Measurements from ENCODE around the gene SUZ12. TPM values are rescaled to one million over a fixed set of nuclear protein-coding genes. Genes with fewer than 3 reads are reported as not detected.
"Not testable (repeated sequence)": the region's sequence is repeated elsewhere in the genome, so short reads cannot be mapped to it uniquely, and the experiment has no call there.

The SUZ12 gene
- total RNA-seq, 1 donor from 2014 or later = 58.8 TPM

DNA sequence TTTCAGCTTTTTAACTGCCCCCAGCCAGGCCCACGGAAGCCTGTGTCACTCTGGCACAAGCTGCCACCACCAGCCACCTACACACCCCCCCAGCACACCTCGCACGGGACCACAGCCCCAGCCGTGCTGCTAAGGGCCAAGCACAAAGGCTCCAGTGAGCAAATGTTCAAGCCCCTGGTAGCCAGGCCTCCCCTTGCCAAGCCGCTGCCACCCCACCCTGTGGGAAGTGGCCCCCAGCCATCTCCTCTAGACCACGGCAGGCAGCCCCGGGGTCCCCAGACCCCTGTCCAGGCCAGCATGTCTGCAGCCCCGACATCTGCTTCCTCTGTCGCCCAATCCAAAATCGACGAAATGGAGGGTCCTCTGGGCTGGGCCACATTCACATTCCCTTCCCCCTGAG is 105.5 kb downstream of the SUZ12 start:
- H3K27me3 Mint-ChIP-seq (ENCODE audit: insufficient read depth, low read depth); H3K9me3 Mint-ChIP-seq; H2AFZ ChIP-seq (replicated peaks); H3K4me3 ChIP-seq; H3K4me3 Mint-ChIP-seq; H4K20me1 ChIP-seq (ENCODE audit: low read depth); H3K36me3 ChIP-seq; H3K27ac Mint-ChIP-seq; H3K9me3 ChIP-seq (ENCODE audit: low read depth); H3K4me1 Mint-ChIP-seq; H3K4me2 ChIP-seq; H3F3A ChIP-seq (ENCODE audit: low read depth); H3K9ac ChIP-seq; H3K79me2 ChIP-seq (ENCODE audit: low read depth); H3K27me3 ChIP-seq; DNase-seq (ENCODE audit: low spot score); H3K27ac ChIP-seq; H3K4me1 ChIP-seq: not testable (repeated sequence)
- H3K36me3 Mint-ChIP-seq = peaks cover 15% of the 10 kb centered on the region

DNA sequence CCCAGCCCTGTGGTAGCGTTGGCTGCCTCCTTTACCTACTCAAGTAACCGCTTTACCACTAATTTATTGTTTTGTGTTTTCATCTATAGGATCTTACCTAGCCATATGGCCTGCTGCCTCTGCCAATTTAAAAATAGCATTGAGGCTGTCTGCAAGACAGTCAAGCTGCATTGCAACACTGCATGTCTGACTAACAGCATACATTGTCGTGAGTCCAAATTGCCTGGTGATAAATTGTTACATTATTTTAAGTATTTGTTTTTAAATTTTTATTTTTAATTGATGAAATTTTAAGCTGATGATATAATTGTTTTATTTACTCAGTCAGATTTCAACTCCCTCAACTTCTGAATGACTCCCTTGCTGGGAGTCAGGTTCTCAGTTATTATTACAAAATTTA is 108.8 kb downstream of the SUZ12 start:
- H3K4me1 ChIP-seq; H3K9ac ChIP-seq; H3K4me2 ChIP-seq; H3K9me3 ChIP-seq (ENCODE audit: low read depth); H3K4me3 Mint-ChIP-seq; H3K4me3 ChIP-seq; H4K20me1 ChIP-seq (ENCODE audit: low read depth); H3K27ac ChIP-seq; H3K27me3 ChIP-seq; H3K27me3 Mint-ChIP-seq (ENCODE audit: insufficient read depth, low read depth); H2AFZ ChIP-seq (replicated peaks); DNase-seq (ENCODE audit: low spot score); H3K36me3 ChIP-seq; H3K79me2 ChIP-seq (ENCODE audit: low read depth); H3K4me1 Mint-ChIP-seq; H3F3A ChIP-seq (ENCODE audit: low read depth); H3K9me3 Mint-ChIP-seq; H3K27ac Mint-ChIP-seq: not testable (repeated sequence)
- peaks cover 14% of the 10 kb centered on the region for H3K36me3 Mint-ChIP-seq

DNA sequence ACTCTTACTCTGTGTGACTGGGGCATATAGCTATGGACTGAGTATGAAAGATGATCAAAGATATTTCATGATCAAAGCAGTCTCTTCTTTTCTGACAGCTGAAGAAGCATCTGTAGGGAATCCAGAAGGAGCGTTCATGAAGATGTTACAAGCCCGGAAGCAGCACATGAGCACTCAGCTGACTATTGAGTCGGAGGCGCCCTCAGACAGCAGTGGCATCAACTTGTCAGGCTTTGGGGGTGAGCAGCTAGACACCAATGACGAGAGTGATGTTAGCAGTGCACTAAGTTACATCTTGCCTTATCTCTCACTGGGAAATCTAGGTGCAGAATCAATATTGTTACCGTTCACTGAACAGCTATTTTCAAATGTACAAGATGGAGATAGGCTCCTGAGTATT is 110.9 kb downstream of the SUZ12 start:
- not testable (repeated sequence) for H3K27me3 ChIP-seq; H3K36me3 ChIP-seq; H4K20me1 ChIP-seq (ENCODE audit: low read depth); DNase-seq (ENCODE audit: low spot score); H3K4me1 ChIP-seq; H3K27ac Mint-ChIP-seq; H3K9me3 ChIP-seq (ENCODE audit: low read depth); H3K27me3 Mint-ChIP-seq (ENCODE audit: insufficient read depth, low read depth); H3K4me3 Mint-ChIP-seq; H3K4me1 Mint-ChIP-seq; H3K27ac ChIP-seq; H2AFZ ChIP-seq (replicated peaks); H3K4me2 ChIP-seq; H3K4me3 ChIP-seq; H3K9ac ChIP-seq; H3K79me2 ChIP-seq (ENCODE audit: low read depth); H3F3A ChIP-seq (ENCODE audit: low read depth); H3K9me3 Mint-ChIP-seq
- H3K36me3 Mint-ChIP-seq = peaks cover 12% of the 10 kb centered on the region

Small RNAs within 50 kb of the gene (small RNA-seq; reads per million reads assigned to genes)
- gene AC090616.4 (not detected), gene RNA5SP437 (not detected)

Other genes with a start within 250 kb of the SUZ12 start
- 37.9 and 51.3 TPM in 2 replicates for gene COPRS, start 77.8 kb upstream of the SUZ12 start, total RNA-seq (ENCODE audit: low replicate concordance)
- gene UTP6, start 35.3 kb upstream of the SUZ12 start, total RNA-seq (ENCODE audit: low replicate concordance) = 44.8 and 70.1 TPM in 2 replicates
- 35.2 and 49.4 TPM in 2 replicates for gene LRRC37B, start 70.4 kb downstream of the SUZ12 start, total RNA-seq (ENCODE audit: low replicate concordance)
- gene RHOT1, start 205.5 kb downstream of the SUZ12 start, total RNA-seq (ENCODE audit: low replicate concordance) = 43.7 and 76.4 TPM in 2 replicates

Measured in neural progenitor cell (in vitro differentiated cells).